Body of pancreas (tissue), 4 donors: ENCODE data around the gene SLC37A1. TPM values are rescaled to one million over a fixed set of nuclear protein-coding genes. Genes with fewer than 3 reads are reported as not detected.

Experiments
- ATAC-seq: fragments of 150-250 bp; one replicate; pipeline ENCODE4 v1.9.1; 2016
- DNase-seq, 4 donors: peaks; one replicate each; pipeline ENCODE4 v3.0.0-alpha.2; 2019
- H3K27ac ChIP-seq, 4 donors: fragments of 200-600 bp; sonication (generic); 1 replicate in 3 of 4; 2 replicates in 1 of 4; pipeline versions ENCODE4 v1.5.1 to v1.6.1; 2016 to 2019; ENCODE audit warnings: mild to moderate bottlenecking in 1 of 4, mixed read lengths in 1 of 4, moderate library complexity in 1 of 4
- H3K27me3 ChIP-seq, 2 donors: fragments of 200-600 bp; sonication (generic); one replicate each; pipeline ENCODE4 v1.6.0; 2016; ENCODE audit warnings: mild to moderate bottlenecking in 1 of 2
- H3K36me3 ChIP-seq, 2 donors: fragments of 200-600 bp; sonication (generic); replicated peaks in 1 of 2; 2 replicates each; pipeline ENCODE4 v1.5.1; 2016; ENCODE audit warnings: low read depth in 2 of 2; ENCODE audit not compliant: insufficient read depth in 1 of 2
- H3K4me1 ChIP-seq: fragments of 200-600 bp; sonication (generic); one replicate; pipeline ENCODE4 v1.6.0; 2016
- H3K4me3 ChIP-seq, 2 donors: fragments of 200-600 bp; sonication (generic); 1 replicate in 1 of 2; 2 replicates in 1 of 2; pipeline ENCODE4 v1.5.1; 2016 to 2019
- H3K9me3 ChIP-seq, 3 donors: fragments of 200-600 bp; sonication (generic); 1 replicate in 2 of 3; 2 replicates in 1 of 3; pipeline ENCODE4 v1.5.1; 2016
- CTCF ChIP-seq, 7 experiments: fragments of 450-650 bp in 4 of 7; fragments of 200-600 bp in 3 of 7; sonication (generic) in 3 of 7; IDR thresholded peaks; one replicate each; pipeline ENCODE4 v1.5.1; 2016 to 2019; ENCODE audit warnings: antibody characterized with exemption in 7 of 7
- POLR2A ChIP-seq, 3 donors: fragments of 450-650 bp; IDR thresholded peaks; one replicate each; pipeline ENCODE4 v1.6.1; 2016; ENCODE audit warnings: antibody characterized with exemption in 3 of 3, mild to moderate bottlenecking in 2 of 3
- whole genome bisulfite sequencing, 2 donors: methylation state at CpG; one replicate each; pipeline ENCODE4 v1.1.5; 2017; 5-methylcytosine and 5-hydroxymethylcytosine counted together
- intact Hi-C: fragments of 100-400 bp; cut with DNase I; formaldehyde crosslinking; loops from one replicate; pipeline ENCODE4 v1.15.1; 2023
- total RNA-seq, 2 donors: library from RNA; depleted of rRNA; stranded (reverse); fragments of >200 nt; gene quantifications; one replicate each; pipeline ENCODE4 v1.1.0, GENCODE V29; 2016

SLC37A1 gene
- total RNA-seq, 2 donors from 2014 or later, result 6.3 to 16.3 TPM

GRCh38 chr21:42522771-42523170, 9.1 kb downstream of the SLC37A1 start:
- Histone ChIP-seq H3K27me3 (no peaks in the 10 kb centered on the region), H3K4me1 (peaks cover 27% of the 10 kb centered on the region), H3K9me3 (no peaks in the 10 kb centered on the region), H3K36me3 (peaks cover 0 to 2% of the 10 kb centered on the region in 2 donors), H3K4me3 (no peak overlapping the region), H3K27ac (no peak overlapping the region)
- WGBS, 2 donors, result 90% methylated on average over 8 of the region's 8 CpGs; no CpG with 5 or more reads in 1 of the 2 donors
- ATAC-seq (no peak), DNase-seq (no peak)
- TF ChIP-seq CTCF (IDR thresholded peaks at IDR 0.05) (no peak), POLR2A (IDR thresholded peaks at IDR 0.05) (no peak)
- intact Hi-C loops, result no loop called here

GRCh38 chr21:42523211-42523610, 9.6 kb downstream of the SLC37A1 start:
- ATAC-seq, result no peak
- no peaks in the 10 kb centered on the region for H3K27me3 ChIP-seq
- no peak overlapping the region for H3K4me3 ChIP-seq
- peaks cover 27% of the 10 kb centered on the region for H3K4me1 ChIP-seq
- no peak for DNase-seq
- WGBS, 2 donors, result 89 to 92% methylated on average over 7 of the region's 7 CpGs
- H3K36me3 ChIP-seq, result peaks cover 0 to 2% of the 10 kb centered on the region in 2 donors
- no peaks in the 10 kb centered on the region for H3K9me3 ChIP-seq
- H3K27ac ChIP-seq, result no peak overlapping the region
- intact Hi-C loops, result no loop called here
- TF ChIP-seq CTCF (IDR thresholded peaks at IDR 0.05) (no peak), POLR2A (IDR thresholded peaks at IDR 0.05) (no peak)

- H3K27ac ChIP-seq, result peak overlapping the region in 3 of 4 donors; percentile 49 to 68 (median 66)
- H3K4me3 ChIP-seq, result no peak overlapping the region
- H3K9me3 ChIP-seq, result no peaks in the 10 kb centered on the region
- intact Hi-C loops, result no loop called here
- 69 to 86% methylated on average over 9 of the region's 9 CpGs for WGBS, 2 donors
- H3K36me3 ChIP-seq, result peaks cover 0 to 2% of the 10 kb centered on the region in 2 donors
- H3K4me1 ChIP-seq, result peaks cover 27% of the 10 kb centered on the region
- no peak for ATAC-seq
- no peak for DNase-seq
- no peak for TF ChIP-seq CTCF (IDR thresholded peaks at IDR 0.05)
- H3K27me3 ChIP-seq, result no peaks in the 10 kb centered on the region
These were observed 10.3 kb downstream of the SLC37A1 start for GRCh38 chr21:42523941-42524340.

GRCh38 chr21:42524341-42525028, 10.8 kb downstream of the SLC37A1 start:
- no peak overlapping the region for H3K4me3 ChIP-seq
- H3K9me3 ChIP-seq, result no peaks in the 10 kb centered on the region
- no peak for TF ChIP-seq POLR2A (IDR thresholded peaks at IDR 0.05)
- no peak for TF ChIP-seq CTCF (IDR thresholded peaks at IDR 0.05)
- peaks cover 0 to 2% of the 10 kb centered on the region in 2 donors for H3K36me3 ChIP-seq
- H3K4me1 ChIP-seq, result peaks cover 27% of the 10 kb centered on the region
- peak; percentile 64 for ATAC-seq
- intact Hi-C loops, result no loop called here
- no peaks in the 10 kb centered on the region for H3K27me3 ChIP-seq
- DNase-seq, result peak in 3 of 4 donors; percentile 62 to 67 (median 65)
- H3K27ac ChIP-seq, result peak overlapping the region; percentile 40 to 68 (median 58)
- WGBS, 2 donors, result 44 to 59% methylated on average over 17 of the region's 17 CpGs
